ENCODE results near the gene RAB35. TPM values are rescaled to one million over a fixed set of nuclear protein-coding genes. Genes with fewer than 3 reads are reported as not detected.

Gene RAB35
- total RNA-seq, 6 donors from 2014 or later, result 14.2 to 63.1 (median 23.2) TPM

GRCh38 chr12:120081641-120082040 lies 34.9 kb downstream of the RAB35 start:
- ATAC-seq (ENCODE audit: low FRiP score in 2 of 2) (no peak), DNase-seq (no peak)
- Histone ChIP-seq H3K36me3 (no peaks in the 10 kb centered on the region), H3K27me3 (no peaks in the 10 kb centered on the region), H3K9me3 (no peaks in the 10 kb centered on the region), H3K4me1 (peaks cover 3 to 11% (median 6%) of the 10 kb centered on the region in 4 donors), H3K4me3 (no peak overlapping the region), H3K27ac (no peak overlapping the region)
- TF ChIP-seq POLR2A (IDR thresholded peaks at IDR 0.05) (no peak), POLR2AphosphoS5 (IDR thresholded peaks at IDR 0.05) (no peak), EP300 (IDR thresholded peaks at IDR 0.05) (no peak), CTCF (IDR thresholded peaks at IDR 0.05) (no peak)
- WGBS, 2 donors, result 96 to 100% methylated on average over 2 of the region's 2 CpGs

GRCh38 chr12:120079411-120080400 lies 36.8 kb downstream of the RAB35 start:
- Histone ChIP-seq H3K36me3 (no peaks in the 10 kb centered on the region), H3K4me1 (peaks cover 0 to 8% (median 0%) of the 10 kb centered on the region in 4 donors), H3K9me3 (no peaks in the 10 kb centered on the region), H3K27ac (peak overlapping the region in 1 of 4 donors; percentile 29), H3K4me3 (no peak overlapping the region), H3K27me3 (no peaks in the 10 kb centered on the region)
- TF ChIP-seq CTCF (IDR thresholded peaks at IDR 0.05), result no peak
- TF ChIP-seq EP300 (IDR thresholded peaks at IDR 0.05), result no peak
- TF ChIP-seq POLR2AphosphoS5 (IDR thresholded peaks at IDR 0.05), result no peak
- TF ChIP-seq POLR2A (IDR thresholded peaks at IDR 0.05), result no peak
- 54 to 64% methylated on average over 9 of the region's 9 CpGs for WGBS, 2 donors
- ATAC-seq (ENCODE audit: low FRiP score in 2 of 2), result peak in 1 of 2 donors; percentile 28
- DNase-seq, result no peak

DNA sequence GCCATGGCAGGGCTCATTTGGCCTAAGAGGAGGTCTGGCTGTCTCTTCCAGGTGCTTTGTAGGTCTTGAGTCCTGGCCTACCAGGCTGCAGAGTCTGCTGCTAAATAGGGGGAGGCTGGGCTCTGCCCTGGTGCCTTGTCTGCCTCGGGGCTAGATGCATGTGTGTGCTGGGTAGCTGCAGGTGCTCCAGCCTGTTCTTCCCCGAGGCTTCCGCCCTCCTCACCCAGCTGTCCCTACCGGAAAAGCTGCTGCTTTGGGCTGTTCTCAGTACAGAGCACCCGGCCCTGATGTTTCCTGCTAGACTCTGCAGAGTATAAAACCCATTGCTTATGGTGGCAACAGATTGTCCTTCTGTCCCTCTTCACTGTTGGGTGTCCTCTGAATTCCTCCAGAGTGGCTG lies 37.7 kb downstream of the RAB35 start:
- Histone ChIP-seq H3K36me3 (no peaks in the 10 kb centered on the region), H3K4me3 (no peak overlapping the region), H3K27ac (peak overlapping the region in 1 of 4 donors; percentile 29), H3K27me3 (no peaks in the 10 kb centered on the region), H3K4me1 (peaks cover 0 to 8% (median 0%) of the 10 kb centered on the region in 4 donors), H3K9me3 (no peaks in the 10 kb centered on the region)
- DNase-seq (no peak), ATAC-seq (ENCODE audit: low FRiP score in 2 of 2) (no peak)
- no peak for TF ChIP-seq CTCF (IDR thresholded peaks at IDR 0.05)
- no peak for TF ChIP-seq POLR2A (IDR thresholded peaks at IDR 0.05)
- TF ChIP-seq POLR2AphosphoS5 (IDR thresholded peaks at IDR 0.05), result no peak
- no peak for TF ChIP-seq EP300 (IDR thresholded peaks at IDR 0.05)
- 43 to 66% methylated on average over 3 to 5 of the region's 5 CpGs for WGBS, 2 donors

DNA sequence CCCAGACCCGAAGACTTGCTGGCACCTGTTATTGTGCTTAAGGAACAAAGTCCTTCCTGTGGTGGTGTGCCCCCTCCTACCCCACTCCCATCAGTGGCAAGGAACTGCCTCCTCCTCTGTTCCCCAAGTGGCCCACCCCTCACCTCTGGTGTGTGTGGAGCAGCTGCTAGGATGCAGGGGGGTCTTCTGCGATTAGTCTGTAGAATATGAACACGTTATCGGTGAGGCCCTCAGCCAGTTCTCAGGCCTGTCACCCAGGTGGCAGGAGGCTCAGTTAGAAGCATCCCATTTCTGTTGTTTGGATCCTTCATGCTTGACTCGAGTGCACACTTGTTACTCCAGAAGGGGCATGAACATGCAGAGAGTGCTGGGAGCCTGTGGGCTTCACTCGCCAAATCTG lies 39.3 kb downstream of the RAB35 start:
- TF ChIP-seq POLR2AphosphoS5 (IDR thresholded peaks at IDR 0.05), result no peak
- no peak for TF ChIP-seq POLR2A (IDR thresholded peaks at IDR 0.05)
- no peak for TF ChIP-seq CTCF (IDR thresholded peaks at IDR 0.05)
- TF ChIP-seq EP300 (IDR thresholded peaks at IDR 0.05), result no peak
- H3K9me3 ChIP-seq, result no peaks in the 10 kb centered on the region
- H3K4me1 ChIP-seq, result peaks cover 0 to 8% (median 0%) of the 10 kb centered on the region in 4 donors
- ATAC-seq (ENCODE audit: low FRiP score in 2 of 2) (no peak), DNase-seq (no peak)
- no peaks in the 10 kb centered on the region for H3K27me3 ChIP-seq
- H3K36me3 ChIP-seq, result no peaks in the 10 kb centered on the region
- WGBS, 2 donors, result 92 to 95% methylated on average over 6 of the region's 6 CpGs
- no peak overlapping the region for H3K4me3 ChIP-seq
- H3K27ac ChIP-seq, result no peak overlapping the region
